HEK293 (cell line): ENCODE results near the gene TLE6.

Source experiments
- KLF1 ChIP-seq: fragments of 450-650 bp; formaldehyde crosslinking; IDR thresholded peaks from 2 replicates; pipeline ENCODE4 v1.5.1; 2016; ENCODE audit warnings: missing biosample characterization, missing genetic modification characterization
- KLF8 ChIP-seq: fragments of 450-650 bp; formaldehyde crosslinking; IDR thresholded peaks from 2 replicates; pipeline ENCODE4 v1.5.1; 2016; ENCODE audit warnings: missing biosample characterization, missing genetic modification characterization
- PRDM2 ChIP-seq: fragments of 450-650 bp; formaldehyde crosslinking; IDR thresholded peaks from 2 replicates; pipeline ENCODE4 v1.5.1; 2016; ENCODE audit warnings: missing biosample characterization, missing genetic modification characterization, borderline replicate concordance
- SCRT2 ChIP-seq: fragments of 450-650 bp; formaldehyde crosslinking; IDR thresholded peaks from 2 replicates; pipeline ENCODE4 v1.5.1; 2016; ENCODE audit warnings: missing biosample characterization, missing genetic modification characterization
- SP3 ChIP-seq: fragments of 450-650 bp; formaldehyde crosslinking; IDR thresholded peaks from 2 replicates; pipeline ENCODE4 v1.5.1; 2016; ENCODE audit warnings: missing biosample characterization, missing genetic modification characterization
- WT1 ChIP-seq: fragments of 450-650 bp; formaldehyde crosslinking; IDR thresholded peaks from 2 replicates; pipeline ENCODE4 v1.5.1; 2016; ENCODE audit warnings: missing biosample characterization, missing genetic modification characterization
- ZNF157 ChIP-seq: fragments of 450-650 bp; formaldehyde crosslinking; IDR thresholded peaks from 2 replicates; pipeline ENCODE4 v1.5.1; 2016; ENCODE audit warnings: missing biosample characterization, missing genetic modification characterization
- ZNF184 ChIP-seq: fragments of 450-650 bp; IDR thresholded peaks from 2 replicates; pipeline ENCODE4 v1.5.1; 2018; ENCODE audit warnings: missing biosample characterization, mild to moderate bottlenecking, missing genetic modification characterization
- ZNF280C ChIP-seq: fragments of 450-650 bp; formaldehyde crosslinking; IDR thresholded peaks from 2 replicates; pipeline ENCODE4 v1.5.1; 2016; ENCODE audit warnings: missing biosample characterization, missing genetic modification characterization
- ZNF302 ChIP-seq: fragments of 450-650 bp; formaldehyde crosslinking; IDR thresholded peaks from 2 replicates; pipeline ENCODE4 v1.5.1; 2016; ENCODE audit warnings: missing biosample characterization, missing genetic modification characterization, low read depth
- ZNF324 ChIP-seq: fragments of 450-650 bp; formaldehyde crosslinking; IDR thresholded peaks from 2 replicates; pipeline ENCODE4 v1.5.1; 2016; ENCODE audit warnings: missing biosample characterization, missing genetic modification characterization
- ZNF335 ChIP-seq: fragments of 450-650 bp; formaldehyde crosslinking; conservative IDR thresholded peaks from 2 replicates; pipeline ENCODE4 v1.5.1; 2016; ENCODE audit warnings: missing biosample characterization, missing genetic modification characterization
- ZNF394 ChIP-seq: fragments of 450-650 bp; formaldehyde crosslinking; IDR thresholded peaks from 2 replicates; pipeline ENCODE4 v1.5.1; 2016; ENCODE audit warnings: missing biosample characterization, missing genetic modification characterization, mild to moderate bottlenecking, moderate library complexity, borderline replicate concordance
- ZNF600 ChIP-seq: fragments of 450-650 bp; formaldehyde crosslinking; IDR thresholded peaks from 2 replicates; pipeline ENCODE4 v1.5.1; 2016; ENCODE audit warnings: missing biosample characterization, missing genetic modification characterization
- ZNF707 ChIP-seq: fragments of 450-650 bp; formaldehyde crosslinking; IDR thresholded peaks from 2 replicates; pipeline ENCODE4 v1.5.1; 2016; ENCODE audit warnings: missing biosample characterization, missing genetic modification characterization
- TF ChIP-seq, protein P1 (sequence below): fragments of 450-650 bp; formaldehyde crosslinking; IDR thresholded peaks from 2 replicates; pipeline ENCODE4 v1.5.1; 2016; ENCODE audit warnings: missing biosample characterization, missing genetic modification characterization, low read depth
- TF ChIP-seq, protein P2 (sequence below): fragments of 450-650 bp; formaldehyde crosslinking; IDR thresholded peaks from 2 replicates; pipeline ENCODE4 v1.5.1; 2016; ENCODE audit warnings: missing biosample characterization, missing genetic modification characterization
- TF ChIP-seq, protein P3 (sequence below): fragments of 450-650 bp; formaldehyde crosslinking; IDR thresholded peaks from 2 replicates; pipeline ENCODE4 v1.5.1; 2016; ENCODE audit warnings: missing biosample characterization, missing genetic modification characterization
- TF ChIP-seq, protein P4 (sequence below): fragments of 450-650 bp; formaldehyde crosslinking; IDR thresholded peaks from 2 replicates; pipeline ENCODE4 v1.5.1; 2017; ENCODE audit warnings: missing biosample characterization, missing genetic modification characterization

TLE6 gene

DNA sequence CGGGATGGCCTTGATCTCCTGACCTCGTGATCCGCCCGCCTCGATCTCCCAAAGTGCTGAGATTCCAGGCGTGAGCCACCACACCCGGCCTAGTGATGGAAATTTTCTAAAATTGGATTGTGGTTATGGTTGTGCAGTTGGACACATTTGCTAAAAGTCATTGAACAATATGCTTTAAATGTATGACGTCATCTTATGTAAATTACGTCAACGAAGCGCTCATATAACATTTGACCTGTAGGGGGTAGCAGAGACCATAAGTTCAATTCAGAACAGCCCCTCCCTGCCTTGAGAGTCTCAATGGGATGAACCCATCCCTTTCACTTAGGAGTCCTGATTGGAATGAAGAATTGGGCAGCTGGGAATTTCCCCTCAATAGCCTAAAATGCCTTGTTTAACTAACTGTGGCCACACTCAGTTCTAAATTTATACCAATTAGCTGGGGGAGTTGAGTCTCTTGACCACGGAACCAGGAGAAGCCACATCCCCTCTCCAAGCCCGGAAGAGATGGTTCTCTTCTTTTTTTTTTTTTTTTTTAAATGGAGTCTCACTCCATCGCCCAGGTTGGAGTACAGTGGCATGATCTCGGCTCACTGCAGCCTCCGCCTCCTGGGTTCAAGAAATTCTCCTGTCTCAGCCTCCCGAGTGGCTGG lies 15.2 kb upstream of the TLE6 start (continued):
- TF ChIP-seq ZNF280C (no peak), ZNF600 (no peak), ZNF394 (tag by site-specific recombination) (peak; percentile 48; the same call in 1 of the 2 replicates), KLF8 (tag by site-specific recombination) (peak; percentile 86), ZNF335 (tag by site-specific recombination) (peak; percentile 40), ZNF324 (peak; percentile 69; the same call in 1 of the 2 replicates), ZNF157 (tag by site-specific recombination) (no peak), SCRT2 (tag by site-specific recombination) (no peak), ZNF184 (peak; percentile 74; the same call in 1 of the 2 replicates), ZNF302 (tag by site-specific recombination) (no peak), WT1 (tag by site-specific recombination) (peak; percentile 31; the same call in 1 of the 2 replicates), KLF1 (tag by site-specific recombination) (0 out of 2 replicates have a peak, but pooled peaks have one; percentile 46), ZNF707 (tag by site-specific recombination) (no peak), SP3 (tag by site-specific recombination) (0 out of 2 replicates have a peak, but pooled peaks have one; percentile 40), PRDM2 (no peak)
- TF ChIP-seq, protein P1, sequence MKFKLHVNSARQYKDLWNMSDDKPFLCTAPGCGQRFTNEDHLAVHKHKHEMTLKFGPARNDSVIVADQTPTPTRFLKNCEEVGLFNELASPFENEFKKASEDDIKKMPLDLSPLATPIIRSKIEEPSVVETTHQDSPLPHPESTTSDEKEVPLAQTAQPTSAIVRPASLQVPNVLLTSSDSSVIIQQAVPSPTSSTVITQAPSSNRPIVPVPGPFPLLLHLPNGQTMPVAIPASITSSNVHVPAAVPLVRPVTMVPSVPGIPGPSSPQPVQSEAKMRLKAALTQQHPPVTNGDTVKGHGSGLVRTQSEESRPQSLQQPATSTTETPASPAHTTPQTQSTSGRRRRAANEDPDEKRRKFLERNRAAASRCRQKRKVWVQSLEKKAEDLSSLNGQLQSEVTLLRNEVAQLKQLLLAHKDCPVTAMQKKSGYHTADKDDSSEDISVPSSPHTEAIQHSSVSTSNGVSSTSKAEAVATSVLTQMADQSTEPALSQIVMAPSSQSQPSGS (tag by site-specific recombination) = peak; percentile 100
- TF ChIP-seq, protein P2, sequence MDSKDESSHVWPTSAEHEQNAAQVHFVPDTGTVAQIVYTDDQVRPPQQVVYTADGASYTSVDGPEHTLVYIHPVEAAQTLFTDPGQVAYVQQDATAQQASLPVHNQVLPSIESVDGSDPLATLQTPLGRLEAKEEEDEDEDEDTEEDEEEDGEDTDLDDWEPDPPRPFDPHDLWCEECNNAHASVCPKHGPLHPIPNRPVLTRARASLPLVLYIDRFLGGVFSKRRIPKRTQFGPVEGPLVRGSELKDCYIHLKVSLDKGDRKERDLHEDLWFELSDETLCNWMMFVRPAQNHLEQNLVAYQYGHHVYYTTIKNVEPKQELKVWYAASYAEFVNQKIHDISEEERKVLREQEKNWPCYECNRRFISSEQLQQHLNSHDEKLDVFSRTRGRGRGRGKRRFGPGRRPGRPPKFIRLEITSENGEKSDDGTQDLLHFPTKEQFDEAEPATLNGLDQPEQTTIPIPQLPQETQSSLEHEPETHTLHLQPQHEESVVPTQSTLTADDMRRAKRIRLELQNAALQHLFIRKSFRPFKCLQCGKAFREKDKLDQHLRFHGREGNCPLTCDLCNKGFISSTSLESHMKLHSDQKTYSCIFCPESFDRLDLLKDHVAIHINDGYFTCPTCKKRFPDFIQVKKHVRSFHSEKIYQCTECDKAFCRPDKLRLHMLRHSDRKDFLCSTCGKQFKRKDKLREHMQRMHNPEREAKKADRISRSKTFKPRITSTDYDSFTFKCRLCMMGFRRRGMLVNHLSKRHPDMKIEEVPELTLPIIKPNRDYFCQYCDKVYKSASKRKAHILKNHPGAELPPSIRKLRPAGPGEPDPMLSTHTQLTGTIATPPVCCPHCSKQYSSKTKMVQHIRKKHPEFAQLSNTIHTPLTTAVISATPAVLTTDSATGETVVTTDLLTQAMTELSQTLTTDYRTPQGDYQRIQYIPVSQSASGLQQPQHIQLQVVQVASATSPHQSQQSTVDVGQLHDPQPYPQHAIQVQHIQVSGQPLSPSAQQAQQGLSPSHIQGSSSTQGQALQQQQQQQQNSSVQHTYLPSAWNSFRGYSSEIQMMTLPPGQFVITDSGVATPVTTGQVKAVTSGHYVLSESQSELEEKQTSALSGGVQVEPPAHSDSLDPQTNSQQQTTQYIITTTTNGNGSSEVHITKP (tag by site-specific recombination) = peak; percentile 76
- TF ChIP-seq, protein P3, sequence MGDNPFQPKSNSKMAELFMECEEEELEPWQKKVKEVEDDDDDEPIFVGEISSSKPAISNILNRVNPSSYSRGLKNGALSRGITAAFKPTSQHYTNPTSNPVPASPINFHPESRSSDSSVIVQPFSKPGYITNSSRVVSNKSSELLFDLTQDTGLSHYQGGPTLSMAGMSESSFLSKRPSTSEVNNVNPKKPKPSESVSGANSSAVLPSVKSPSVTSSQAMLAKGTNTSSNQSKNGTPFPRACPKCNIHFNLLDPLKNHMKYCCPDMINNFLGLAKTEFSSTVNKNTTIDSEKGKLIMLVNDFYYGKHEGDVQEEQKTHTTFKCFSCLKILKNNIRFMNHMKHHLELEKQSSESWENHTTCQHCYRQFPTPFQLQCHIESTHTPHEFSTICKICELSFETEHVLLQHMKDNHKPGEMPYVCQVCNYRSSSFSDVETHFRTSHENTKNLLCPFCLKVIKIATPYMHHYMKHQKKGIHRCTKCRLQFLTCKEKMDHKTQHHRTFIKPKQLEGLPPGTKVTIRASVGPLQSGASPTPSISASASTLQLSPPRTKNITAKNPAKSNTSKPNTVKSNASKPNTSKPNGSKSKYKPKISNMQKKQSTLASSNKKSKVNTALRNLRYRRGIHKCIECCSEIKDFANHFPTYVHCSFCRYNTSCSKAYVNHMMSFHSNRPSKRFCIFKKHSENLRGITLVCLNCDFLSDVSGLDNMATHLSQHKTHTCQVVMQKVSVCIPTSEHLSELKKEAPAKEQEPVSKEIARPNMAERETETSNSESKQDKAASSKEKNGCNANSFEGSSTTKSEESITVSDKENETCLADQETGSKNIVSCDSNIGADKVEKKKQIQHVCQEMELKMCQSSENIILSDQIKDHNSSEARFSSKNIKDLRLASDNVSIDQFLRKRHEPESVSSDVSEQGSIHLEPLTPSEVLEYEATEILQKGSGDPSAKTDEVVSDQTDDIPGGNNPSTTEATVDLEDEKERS (tag by site-specific recombination) = peak; percentile 15; the same call in 1 of the 2 replicates
- TF ChIP-seq, protein P4, sequence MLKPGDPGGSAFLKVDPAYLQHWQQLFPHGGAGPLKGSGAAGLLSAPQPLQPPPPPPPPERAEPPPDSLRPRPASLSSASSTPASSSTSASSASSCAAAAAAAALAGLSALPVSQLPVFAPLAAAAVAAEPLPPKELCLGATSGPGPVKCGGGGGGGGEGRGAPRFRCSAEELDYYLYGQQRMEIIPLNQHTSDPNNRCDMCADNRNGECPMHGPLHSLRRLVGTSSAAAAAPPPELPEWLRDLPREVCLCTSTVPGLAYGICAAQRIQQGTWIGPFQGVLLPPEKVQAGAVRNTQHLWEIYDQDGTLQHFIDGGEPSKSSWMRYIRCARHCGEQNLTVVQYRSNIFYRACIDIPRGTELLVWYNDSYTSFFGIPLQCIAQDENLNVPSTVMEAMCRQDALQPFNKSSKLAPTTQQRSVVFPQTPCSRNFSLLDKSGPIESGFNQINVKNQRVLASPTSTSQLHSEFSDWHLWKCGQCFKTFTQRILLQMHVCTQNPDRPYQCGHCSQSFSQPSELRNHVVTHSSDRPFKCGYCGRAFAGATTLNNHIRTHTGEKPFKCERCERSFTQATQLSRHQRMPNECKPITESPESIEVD (tag by site-specific recombination) = peak; percentile 54; the same call in 1 of the 2 replicates
